HEK293 (cell line): ENCODE measurements around the gene TEF.
"Not testable (repeated sequence)": the region's sequence is repeated elsewhere in the genome, so short reads cannot be mapped to it uniquely, and the experiment has no call there.

Experiments
- CTCF ChIA-PET: fragments of 350-600 bp; formaldehyde crosslinking; extraction: SDS; loops from one replicate; lab custom pipeline; 2021; ENCODE audit warnings: antibody characterized with exemption; lab: Yijun Ruan, JAX
- POLR2A ChIA-PET: fragments of 300-600 bp; formaldehyde crosslinking; extraction: SDS; loops from one replicate; lab custom pipeline; 2020; ENCODE audit warnings: antibody characterized with exemption, inconsistent platforms; lab: Yijun Ruan, JAX
- H3K27ac ChIP-seq: fragments of 200-500 bp; sonication (Bioruptor generic); 2 replicates; pipeline ENCODE4 v1.5.1; 2014; ENCODE audit warnings: low read depth, low read length, control low read depth, inconsistent platforms; ENCODE audit errors: extremely low read depth
- H3K36me3 ChIP-seq, 2 experiments: fragments of 200-500 bp in 1 of 2; sonication (Bioruptor generic) in 1 of 2; 1 replicate in 1 of 2; 2 replicates in 1 of 2; pipeline ENCODE4 v1.5.1; 2014 to 2017; ENCODE audit warnings: inconsistent platforms in 2 of 2, low read length in 2 of 2; ENCODE audit not compliant: control insufficient read depth in 2 of 2, insufficient read depth in 1 of 2
- H3K4me1 ChIP-seq: fragments of 200-500 bp; sonication (Bioruptor generic); 2 replicates; pipeline ENCODE4 v1.5.1; 2014; ENCODE audit warnings: mild to moderate bottlenecking, low read length, inconsistent platforms; ENCODE audit not compliant: control insufficient read depth, insufficient read depth
- H3K4me3 ChIP-seq: 2 replicates; pipeline ENCODE4 v1.5.1; 2011; ENCODE audit warnings: low read depth, mild to moderate bottlenecking, control low read depth, low read length, moderate library complexity
- H3K9me3 ChIP-seq: fragments of 200-500 bp; sonication (Bioruptor generic); 2 replicates; pipeline ENCODE4 v1.5.1; 2014; ENCODE audit warnings: low read depth, low read length, inconsistent platforms; ENCODE audit not compliant: control insufficient read depth, insufficient read depth
- BCL11B ChIP-seq: fragments of 450-650 bp; formaldehyde crosslinking; IDR thresholded peaks from 2 replicates; pipeline ENCODE4 v1.5.1; 2016; ENCODE audit warnings: low read depth, missing biosample characterization, missing genetic modification characterization
- INSM2 ChIP-seq: fragments of 450-650 bp; formaldehyde crosslinking; IDR thresholded peaks from 2 replicates; pipeline ENCODE4 v1.5.1; 2016; ENCODE audit warnings: missing biosample characterization, missing genetic modification characterization
- MZF1 ChIP-seq: fragments of 450-650 bp; formaldehyde crosslinking; IDR thresholded peaks from 2 replicates; pipeline ENCODE4 v1.5.1; 2017; ENCODE audit warnings: missing biosample characterization, missing genetic modification characterization, borderline replicate concordance
- PRDM6 ChIP-seq: fragments of 450-650 bp; formaldehyde crosslinking; IDR thresholded peaks from 2 replicates; pipeline ENCODE4 v1.5.1; 2017; ENCODE audit warnings: missing biosample characterization, missing genetic modification characterization
- SP7 ChIP-seq: fragments of 450-650 bp; formaldehyde crosslinking; IDR thresholded peaks from 2 replicates; pipeline ENCODE4 v1.5.1; 2016; ENCODE audit warnings: missing biosample characterization, missing genetic modification characterization
- TCF7L2 ChIP-seq: IDR thresholded peaks from 2 replicates; pipeline ENCODE4 v1.6.1; 2011; ENCODE audit warnings: low read depth, mild to moderate bottlenecking, inconsistent platforms, low read length, moderate library complexity, borderline replicate concordance
- ZBTB11 ChIP-seq: fragments of 450-650 bp; formaldehyde crosslinking; conservative IDR thresholded peaks from 2 replicates; pipeline ENCODE4 v1.5.1; 2016; ENCODE audit warnings: low read depth, missing biosample characterization, missing genetic modification characterization
- ZBTB17 ChIP-seq: fragments of 450-650 bp; formaldehyde crosslinking; IDR thresholded peaks from 2 replicates; pipeline ENCODE4 v1.5.1; 2016; ENCODE audit warnings: missing biosample characterization, missing genetic modification characterization
- ZBTB48 ChIP-seq: fragments of 450-650 bp; formaldehyde crosslinking; IDR thresholded peaks from 2 replicates; pipeline ENCODE4 v1.5.1; 2016; ENCODE audit warnings: missing biosample characterization, missing genetic modification characterization
- ZFP3 ChIP-seq: fragments of 450-650 bp; formaldehyde crosslinking; IDR thresholded peaks from 2 replicates; pipeline ENCODE4 v1.5.1; 2016; ENCODE audit warnings: low read depth, missing biosample characterization, missing genetic modification characterization
- ZFP41 ChIP-seq: fragments of 450-650 bp; formaldehyde crosslinking; IDR thresholded peaks from 2 replicates; pipeline ENCODE4 v1.5.1; 2016; ENCODE audit warnings: missing biosample characterization, missing genetic modification characterization, borderline replicate concordance
- ZNF174 ChIP-seq: fragments of 450-650 bp; formaldehyde crosslinking; IDR thresholded peaks from 2 replicates; pipeline ENCODE4 v1.5.0; 2017; ENCODE audit warnings: missing biosample characterization, mild to moderate bottlenecking, missing genetic modification characterization
- ZNF23 ChIP-seq: fragments of 450-650 bp; formaldehyde crosslinking; IDR thresholded peaks from 2 replicates; pipeline ENCODE4 v1.5.1; 2016; ENCODE audit warnings: missing biosample characterization, missing genetic modification characterization, borderline replicate concordance
- ZNF350 ChIP-seq: fragments of 450-650 bp; formaldehyde crosslinking; IDR thresholded peaks from 2 replicates; pipeline ENCODE4 v1.5.0; 2017; ENCODE audit warnings: missing biosample characterization, mild to moderate bottlenecking, missing genetic modification characterization
- ZNF394 ChIP-seq: fragments of 450-650 bp; formaldehyde crosslinking; IDR thresholded peaks from 2 replicates; pipeline ENCODE4 v1.5.1; 2016; ENCODE audit warnings: missing biosample characterization, missing genetic modification characterization, mild to moderate bottlenecking, moderate library complexity, borderline replicate concordance
- ZNF433 ChIP-seq: fragments of 450-650 bp; formaldehyde crosslinking; IDR thresholded peaks from 2 replicates; pipeline ENCODE4 v1.5.1; 2016; ENCODE audit warnings: missing biosample characterization, missing genetic modification characterization, low read depth
- ZNF624 ChIP-seq: fragments of 450-650 bp; formaldehyde crosslinking; IDR thresholded peaks from 2 replicates; pipeline ENCODE4 v1.5.1; 2017; ENCODE audit warnings: missing biosample characterization, missing genetic modification characterization
- ZNF791 ChIP-seq: fragments of 450-650 bp; formaldehyde crosslinking; IDR thresholded peaks from 2 replicates; pipeline ENCODE4 v1.5.1; 2016; ENCODE audit warnings: missing biosample characterization, missing genetic modification characterization
- ZNF792 ChIP-seq: fragments of 450-650 bp; formaldehyde crosslinking; IDR thresholded peaks from 2 replicates; pipeline ENCODE4 v1.5.1; 2016; ENCODE audit warnings: missing biosample characterization, missing genetic modification characterization

The TEF gene

GRCh38 chr22:41398921-41399320, 17.2 kb downstream of the TEF start (continued):
- TF ChIP-seq ZNF174 (tag by site-specific recombination): no peak
- TF ChIP-seq BCL11B (tag by site-specific recombination): no peak
- no peak for TF ChIP-seq MZF1 (tag by site-specific recombination)
- no peak for TF ChIP-seq ZBTB11 (tag by site-specific recombination)

- TF ChIP-seq ZNF350 (tag by site-specific recombination) (no peak), ZFP3 (tag by site-specific recombination) (no peak), ZNF791 (tag by site-specific recombination) (no peak), ZBTB48 (tag by site-specific recombination) (0 out of 2 replicates have a peak, but pooled peaks have one; percentile 32)
- peaks cover 0 to 11% of the 10 kb centered on the region in 2 experiments; a peak in 1 of 3 replicates for H3K36me3 ChIP-seq
- no peaks in the 10 kb centered on the region for H3K9me3 ChIP-seq
- H3K4me3 ChIP-seq: no peak overlapping the region
- ChIA-PET POLR2A (interaction anchor here (0.6 to 7.6 kb wide), 5 partner anchors 20 to 166 kb away, joined by 3 to 70 read pairs (median 5); partner anchors contain the start of genes TEF and TOB2), CTCF (interaction anchor here (0.6 to 11.6 kb wide), 20 partner anchors 9 to 204 kb away, joined by 3 to 301 read pairs (median 6); partner anchors contain the start of genes TEF and TOB2)
- no peaks in the 10 kb centered on the region for H3K4me1 ChIP-seq
- H3K27ac ChIP-seq: no peak overlapping the region
Measured at GRCh38 chr22:41401781-41402648, 20.3 kb downstream of the TEF start.

- H3K27ac ChIP-seq: not testable (repeated sequence)
- CTCF ChIA-PET: interaction anchor here (0.6 to 11.6 kb wide), 21 partner anchors 9 to 195 kb away, joined by 3 to 301 read pairs (median 6); partner anchors contain the start of genes ACO2, PHF5A, TEF and TOB2
Measured at GRCh38 chr22:41402851-41403250, 21.1 kb downstream of the TEF start.

GRCh38 chr22:41403532-41404318, 22.0 kb downstream of the TEF start:
- CTCF ChIA-PET: interaction anchor here (0.5 to 11.6 kb wide), 44 partner anchors 11 to 712 kb away, joined by 3 to 301 read pairs (median 4); partner anchors contain the start of genes ACO2, PHF5A, TEF and TOB2
- TF ChIP-seq TCF7L2 (no peak), ZNF624 (no peak), ZNF394 (tag by site-specific recombination) (no peak), ZFP41 (tag by site-specific recombination) (no peak), ZBTB17 (peak; percentile 80), PRDM6 (tag by site-specific recombination) (no peak), ZNF23 (tag by site-specific recombination) (no peak), SP7 (tag by site-specific recombination) (peak; percentile 74), ZNF433 (tag by site-specific recombination) (no peak), INSM2 (no peak), ZNF792 (tag by site-specific recombination) (no peak)

More at GRCh38 chr22:41402851-41403250, 21.1 kb downstream of the TEF start:
- H3K9me3 ChIP-seq, H3K4me1 ChIP-seq, H3K36me3 ChIP-seq, H3K4me3 ChIP-seq: not testable (repeated sequence)
- POLR2A ChIA-PET: interaction anchor here (1.4 to 7.6 kb wide), 4 partner anchors 26 to 124 kb away, joined by 3 to 70 read pairs (median 5); partner anchors contain the start of gene TOB2

More at GRCh38 chr22:41403532-41404318, 22.0 kb downstream of the TEF start:
- H3K4me1 ChIP-seq: no peaks in the 10 kb centered on the region
- no peak overlapping the region for H3K27ac ChIP-seq
- POLR2A ChIA-PET: interaction anchor here (0.6 to 7.6 kb wide), 11 partner anchors 11 to 217 kb away, joined by 3 to 70 read pairs (median 4); partner anchors contain the start of genes ACO2, PHF5A, TEF and TOB2
- H3K36me3 ChIP-seq: no peaks in the 10 kb centered on the region
- H3K4me3 ChIP-seq: no peak overlapping the region
- H3K9me3 ChIP-seq: no peaks in the 10 kb centered on the region
